ENCODE results near the gene RPTOR. TPM values are rescaled to one million over a fixed set of nuclear protein-coding genes. Genes with fewer than 3 reads are reported as not detected.

Gene RPTOR
- total RNA-seq, 2 donors from 2014 or later, result 62.0 to 228 TPM

DNA sequence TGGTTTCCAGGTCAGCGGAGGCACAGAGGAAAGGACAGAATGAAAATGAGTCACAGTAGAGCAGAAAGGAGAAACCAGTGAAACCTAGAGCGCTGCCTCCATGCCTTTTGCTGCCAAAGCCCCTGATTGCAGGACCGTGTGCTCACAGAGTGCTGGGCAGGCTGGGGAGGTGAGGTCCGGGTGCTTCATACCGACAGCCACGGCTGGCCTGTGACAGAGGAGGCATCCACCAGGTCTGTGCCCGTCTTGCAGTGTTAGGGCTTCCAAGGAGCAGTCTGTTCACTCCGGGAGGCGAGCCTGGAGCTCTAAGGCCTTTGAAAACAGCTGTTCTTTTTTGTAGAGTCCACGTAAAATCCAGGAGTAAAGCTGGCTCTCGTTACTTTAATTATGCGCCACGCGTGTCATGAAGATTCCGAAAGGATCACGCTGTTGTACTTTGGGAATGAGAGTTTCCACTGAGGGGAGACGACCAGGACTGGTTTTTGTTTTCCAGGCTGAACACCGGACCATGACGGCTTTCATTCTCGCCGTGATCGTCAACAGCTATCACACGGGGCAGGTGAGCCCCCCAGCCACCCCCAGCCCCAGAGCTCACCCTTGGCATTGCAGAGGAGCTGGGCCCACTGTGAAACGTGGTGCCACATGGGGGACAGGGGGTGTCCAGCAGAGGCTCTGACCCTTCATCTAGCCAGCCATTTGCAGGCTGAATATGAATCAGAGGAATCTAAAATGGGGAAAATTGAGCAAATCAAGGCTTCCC lies 338.5 kb downstream of the RPTOR start:
- H3K4me1 Mint-ChIP-seq, result peaks cover 18% of the 10 kb centered on the region
- no peaks in the 10 kb centered on the region for H3K27me3 Mint-ChIP-seq
- H3K36me3 Mint-ChIP-seq (ENCODE audit: low read depth), result peaks cover 73% of the 10 kb centered on the region
- H3K4me3 Mint-ChIP-seq, result peak overlapping the region; percentile 66
- H3K27ac Mint-ChIP-seq, result peak overlapping the region; percentile 77
- ATAC-seq (replicated peaks), result no peak
- no peaks in the 10 kb centered on the region for H3K9me3 Mint-ChIP-seq

- Mint-ChIP-seq H3K9me3 (no peaks in the 10 kb centered on the region), H3K4me1 (peaks cover 20% of the 10 kb centered on the region), H3K36me3 (ENCODE audit: low read depth) (peaks cover 79% of the 10 kb centered on the region), H3K27me3 (no peaks in the 10 kb centered on the region), H3K4me3 (no peak overlapping the region), H3K27ac (no peak overlapping the region)
- no peak for ATAC-seq (replicated peaks)
Measured at GRCh38 chr17:80883831-80884735, 339.4 kb downstream of the RPTOR start.

DNA sequence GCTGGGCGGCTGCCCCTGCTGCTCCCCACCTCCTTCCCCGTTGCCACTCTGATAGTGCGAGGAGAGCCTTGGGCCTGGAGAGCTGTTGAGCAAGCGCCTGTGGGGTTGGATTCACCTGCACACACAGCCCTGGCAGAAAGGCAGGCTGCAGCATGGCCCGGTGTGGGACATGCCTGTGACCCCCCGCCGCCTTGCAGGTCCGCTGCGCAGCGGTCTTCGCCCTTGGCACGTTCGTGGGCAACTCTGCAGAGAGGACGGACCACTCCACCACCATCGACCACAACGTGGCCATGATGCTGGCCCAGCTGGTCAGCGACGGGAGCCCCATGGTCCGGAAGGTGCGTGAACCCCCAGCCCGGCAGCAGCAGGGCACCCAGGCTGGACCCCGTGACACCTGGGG lies 340.2 kb downstream of the RPTOR start:
- Mint-ChIP-seq H3K27me3 (no peaks in the 10 kb centered on the region), H3K4me3 (no peak overlapping the region), H3K36me3 (ENCODE audit: low read depth) (peaks cover 81% of the 10 kb centered on the region)

DNA sequence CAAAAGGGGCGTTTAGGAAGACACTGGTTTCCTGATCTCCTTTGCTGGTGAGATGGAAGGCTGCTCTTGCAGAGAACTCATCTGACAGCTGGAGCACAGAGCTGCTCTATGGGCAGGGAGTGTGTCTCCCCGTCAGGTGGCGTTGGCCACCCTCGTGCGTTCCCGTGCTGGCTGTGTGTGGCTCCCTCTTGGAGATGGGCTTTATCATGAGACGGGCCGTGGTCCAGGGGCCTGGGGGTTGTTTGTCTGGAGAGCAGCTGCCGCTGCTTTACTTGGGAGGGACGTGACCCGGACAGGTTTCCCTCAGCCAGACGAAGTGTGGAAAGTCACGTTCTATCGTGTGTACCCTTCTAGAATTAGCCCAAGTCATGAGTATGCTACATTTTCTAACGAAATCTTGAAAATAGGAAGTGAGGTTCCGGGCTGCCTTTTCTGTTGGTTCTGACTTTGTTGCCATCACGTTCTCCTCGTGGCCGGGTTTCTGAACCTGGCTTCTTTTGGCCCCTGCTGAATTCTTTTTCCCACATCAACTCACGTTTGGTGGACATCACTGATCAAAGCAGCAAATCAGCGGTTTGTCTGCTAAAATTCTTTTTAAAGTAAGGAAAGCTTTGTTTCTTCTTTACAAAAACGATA lies 341.4 kb downstream of the RPTOR start:
- Mint-ChIP-seq H3K4me3 (peak overlapping the region; percentile 43), H3K27me3 (no peaks in the 10 kb centered on the region), H3K27ac (peak overlapping the region; percentile 66), H3K4me1 (peaks cover 19% of the 10 kb centered on the region), H3K9me3 (no peaks in the 10 kb centered on the region), H3K36me3 (ENCODE audit: low read depth) (peaks cover 82% of the 10 kb centered on the region)
- no peak for ATAC-seq (replicated peaks)

More for the DNA sequence above, 340.2 kb downstream of the RPTOR start:
- Mint-ChIP-seq H3K4me1 (peaks cover 19% of the 10 kb centered on the region), H3K9me3 (no peaks in the 10 kb centered on the region), H3K27ac (no peak overlapping the region)
- ATAC-seq (replicated peaks), result no peak

- no peak for ATAC-seq (replicated peaks)
- Mint-ChIP-seq H3K4me1 (peaks cover 17% of the 10 kb centered on the region), H3K36me3 (ENCODE audit: low read depth) (peaks cover 82% of the 10 kb centered on the region), H3K27me3 (no peaks in the 10 kb centered on the region), H3K4me3 (peak overlapping the region; percentile 43), H3K27ac (peak overlapping the region; percentile 66), H3K9me3 (no peaks in the 10 kb centered on the region)
Measured at GRCh38 chr17:80886641-80887573, 342.3 kb downstream of the RPTOR start.

DNA sequence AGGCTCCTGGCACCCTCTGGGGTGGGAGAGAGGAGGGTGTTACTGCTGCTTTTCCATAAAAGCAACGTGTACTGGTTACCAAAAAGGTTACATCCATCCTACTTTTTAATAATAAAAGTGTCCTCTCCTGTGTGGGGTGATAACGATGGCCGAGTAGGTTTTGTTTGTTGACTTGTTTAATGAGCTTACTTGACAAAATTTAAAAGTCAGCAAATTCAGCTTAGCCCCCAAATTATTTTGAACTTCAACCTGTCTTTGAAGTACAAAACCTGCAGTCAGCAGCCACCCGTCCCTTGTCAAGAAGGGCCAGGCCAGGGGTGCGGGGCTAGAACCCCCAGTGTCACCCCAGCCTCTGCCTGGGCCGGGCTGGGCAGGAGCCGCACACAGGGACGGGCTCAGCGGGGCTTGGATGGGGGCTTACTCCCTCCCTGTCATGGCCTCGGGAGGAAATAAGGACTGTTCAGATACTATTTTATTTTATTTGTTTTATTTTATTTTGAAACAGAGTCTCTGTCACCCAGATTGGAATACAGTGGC lies 343.1 kb downstream of the RPTOR start:
- no peak for ATAC-seq (replicated peaks)
- peak overlapping the region; percentile 99 for H3K27ac Mint-ChIP-seq
- no peaks in the 10 kb centered on the region for H3K27me3 Mint-ChIP-seq
- peaks cover 82% of the 10 kb centered on the region for H3K36me3 Mint-ChIP-seq (ENCODE audit: low read depth)
- H3K9me3 Mint-ChIP-seq, result no peaks in the 10 kb centered on the region
- H3K4me3 Mint-ChIP-seq, result peak overlapping the region; percentile 100
- H3K4me1 Mint-ChIP-seq, result peaks cover 16% of the 10 kb centered on the region

- H3K36me3 Mint-ChIP-seq (ENCODE audit: low read depth), result peaks cover 82% of the 10 kb centered on the region
- H3K4me3 Mint-ChIP-seq, result peak overlapping the region; percentile 100
- peaks cover 16% of the 10 kb centered on the region for H3K4me1 Mint-ChIP-seq
- no peaks in the 10 kb centered on the region for H3K27me3 Mint-ChIP-seq
- ATAC-seq (replicated peaks), result no peak
- H3K27ac Mint-ChIP-seq, result peak overlapping the region; percentile 99
- H3K9me3 Mint-ChIP-seq, result no peaks in the 10 kb centered on the region
Measured at GRCh38 chr17:80888276-80889160, 343.9 kb downstream of the RPTOR start.

GRCh38 chr17:80889231-80890195 lies 344.9 kb downstream of the RPTOR start:
- Mint-ChIP-seq H3K27me3 (no peaks in the 10 kb centered on the region), H3K9me3 (no peaks in the 10 kb centered on the region), H3K4me3 (peak overlapping the region; percentile 100), H3K36me3 (ENCODE audit: low read depth) (peaks cover 92% of the 10 kb centered on the region), H3K4me1 (peaks cover 16% of the 10 kb centered on the region), H3K27ac (peak overlapping the region; percentile 99)
- ATAC-seq (replicated peaks), result peak; percentile 6

- peak overlapping the region; percentile 99 for H3K27ac Mint-ChIP-seq
- no peaks in the 10 kb centered on the region for H3K27me3 Mint-ChIP-seq
- peaks cover 21% of the 10 kb centered on the region for H3K4me1 Mint-ChIP-seq
- H3K4me3 Mint-ChIP-seq, result peak overlapping the region; percentile 100
- H3K9me3 Mint-ChIP-seq, result no peaks in the 10 kb centered on the region
- peaks cover 93% of the 10 kb centered on the region for H3K36me3 Mint-ChIP-seq (ENCODE audit: low read depth)
- ATAC-seq (replicated peaks), result no peak
Measured at GRCh38 chr17:80890196-80890920, 345.7 kb downstream of the RPTOR start.

DNA sequence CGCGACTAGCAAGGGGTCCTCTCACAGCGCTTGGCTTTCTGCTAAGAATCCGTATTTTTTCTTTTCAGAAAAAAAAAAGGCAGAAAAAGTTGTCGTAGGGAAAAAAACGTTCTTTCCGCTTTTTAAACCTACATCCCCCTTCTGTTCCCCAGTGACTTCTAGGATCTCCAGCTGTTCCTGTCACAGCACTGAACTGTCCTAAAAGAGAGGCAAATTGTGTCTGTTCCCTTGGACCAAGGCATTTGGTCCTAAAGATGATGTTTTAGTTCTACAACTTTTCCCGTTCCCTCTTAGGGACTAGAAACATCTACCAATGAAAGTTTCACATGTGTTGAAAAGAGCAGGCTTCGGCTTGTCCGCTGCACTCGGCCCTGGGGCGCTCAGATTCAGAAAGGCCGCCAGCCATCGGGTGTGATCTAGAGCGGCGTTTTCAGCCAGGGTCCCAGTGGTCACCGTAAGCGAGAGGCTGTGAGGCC lies 346.3 kb downstream of the RPTOR start:
- Mint-ChIP-seq H3K9me3 (no peaks in the 10 kb centered on the region), H3K27me3 (no peaks in the 10 kb centered on the region), H3K4me3 (peak overlapping the region; percentile 100), H3K36me3 (ENCODE audit: low read depth) (peaks cover 93% of the 10 kb centered on the region), H3K4me1 (peaks cover 26% of the 10 kb centered on the region), H3K27ac (peak overlapping the region; percentile 99)
- ATAC-seq (replicated peaks), result no peak

DNA sequence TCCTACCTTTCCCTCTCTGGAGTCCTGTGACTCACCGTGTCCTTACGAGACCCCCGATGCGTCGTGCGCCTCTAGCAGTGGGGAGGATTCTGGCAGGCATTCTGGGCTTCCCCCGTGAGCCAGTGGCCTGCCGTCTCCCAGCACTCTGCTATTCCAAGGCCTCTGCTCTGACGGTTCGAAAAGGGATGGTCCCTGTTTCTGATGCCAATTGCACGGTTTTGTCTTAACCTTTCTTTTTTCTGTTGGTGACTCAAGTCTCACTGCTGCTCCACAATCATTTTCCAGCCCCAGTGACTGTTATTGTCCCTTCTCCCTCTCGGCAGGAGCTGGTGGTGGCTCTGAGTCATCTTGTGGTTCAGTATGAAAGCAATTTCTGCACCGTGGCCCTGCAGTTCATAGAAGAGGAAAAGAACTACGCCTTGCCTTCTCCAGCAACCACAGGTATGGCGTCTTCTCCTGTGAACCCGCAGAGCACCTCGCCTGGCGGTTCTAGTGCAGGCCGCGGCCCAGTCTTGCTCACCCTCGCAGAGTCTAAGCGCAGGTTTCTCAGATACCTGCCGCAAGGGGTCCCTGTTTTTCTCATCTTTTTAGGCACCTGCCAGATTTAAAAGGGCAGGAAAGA lies 346.9 kb downstream of the RPTOR start:
- Mint-ChIP-seq H3K36me3 (ENCODE audit: low read depth) (peaks cover 93% of the 10 kb centered on the region), H3K4me1 (peaks cover 27% of the 10 kb centered on the region), H3K9me3 (no peaks in the 10 kb centered on the region), H3K27me3 (no peaks in the 10 kb centered on the region), H3K27ac (peak overlapping the region; percentile 99), H3K4me3 (peak overlapping the region; percentile 100)
- ATAC-seq (replicated peaks), result peak; percentile 66

Data from activated T-helper 17 cell treated with anti-CD3 and anti-CD28 coated beads, Interleukin-2, amount 50 U/mL, for 72 hours (primary cell).